ENCODE results near the gene EPB41L1. TPM values are rescaled to one million over a fixed set of nuclear protein-coding genes. Genes with fewer than 3 reads are reported as not detected.
A peak's percentile ranks its signal among the peaks of the same experiment; 100 is the strongest.

EPB41L1 gene
- total and polyA plus RNA-seq, 11 donors, result 7.1 to 29.8 (median 17.3) TPM

GRCh38 chr20:36206641-36207040 is 52.1 kb downstream of the EPB41L1 start:
- H3K9me3 ChIP-seq, result no peaks in the 10 kb centered on the region
- ATAC-seq (no peak), DNase-seq (no peak)
- intact Hi-C loops (cut with DNase I), result loop anchor here in 2 of 10 donors (10.0 kb wide), 2 partner anchors 388 to 398 kb away; partner anchors contain the start of gene RAB5IF (in 1 of the 2)
- WGBS, 4 donors, result 84 to 90% (median 86%) methylated on average over 9 of the region's 9 CpGs
- TF ChIP-seq POLR2A (IDR thresholded peaks at IDR 0.05) (no peak), CTCF (IDR thresholded peaks at IDR 0.05) (no peak)
- no peaks in the 10 kb centered on the region for H3K27me3 ChIP-seq
- H3K36me3 ChIP-seq, result peaks cover 0 to 65% (median 4%) of the 10 kb centered on the region in 9 donors
- H3K27ac ChIP-seq, result no peak overlapping the region
- peaks cover 0 to 3% (median 0%) of the 10 kb centered on the region in 12 donors for H3K4me1 ChIP-seq
- no peak overlapping the region for H3K4me3 ChIP-seq

GRCh38 chr20:36207602-36208001 is 53.1 kb downstream of the EPB41L1 start:
- Histone ChIP-seq H3K27me3 (no peaks in the 10 kb centered on the region), H3K9me3 (no peaks in the 10 kb centered on the region), H3K27ac (no peak overlapping the region), H3K4me1 (peaks cover 0 to 3% (median 0%) of the 10 kb centered on the region in 12 donors), H3K4me3 (no peak overlapping the region), H3K36me3 (peaks cover 0 to 68% (median 6%) of the 10 kb centered on the region in 9 donors)
- ATAC-seq, result no peak
- TF ChIP-seq CTCF (IDR thresholded peaks at IDR 0.05) (no peak), POLR2A (IDR thresholded peaks at IDR 0.05) (no peak)
- intact Hi-C loops (cut with DNase I), result loop anchor here in 2 of 10 donors (10.0 kb wide), 2 partner anchors 387 to 397 kb away; partner anchors contain the start of gene RAB5IF (in 1 of the 2)
- WGBS, 4 donors, result 86 to 92% (median 89%) methylated on average over 3 to 11 of the region's 11 CpGs
- DNase-seq, result no peak

GRCh38 chr20:36208257-36208656 is 53.7 kb downstream of the EPB41L1 start:
- intact Hi-C loops (cut with DNase I), result loop anchor here in 2 of 10 donors (10.0 kb wide), 2 partner anchors 387 to 397 kb away; partner anchors contain the start of gene RAB5IF (in 1 of the 2)

GRCh38 chr20:36210436-36211021 is 56.0 kb downstream of the EPB41L1 start:
- TF ChIP-seq POLR2A (IDR thresholded peaks at IDR 0.05) (no peak), CTCF (IDR thresholded peaks at IDR 0.05) (no peak)
- no peaks in the 10 kb centered on the region for H3K9me3 ChIP-seq
- ATAC-seq (peak in 1 of 4 donors; percentile 31), DNase-seq (no peak)
- H3K27me3 ChIP-seq, result no peaks in the 10 kb centered on the region
- intact Hi-C loops (cut with DNase I), result loop anchor here in 7 of 10 donors (5.0 to 10.0 kb wide), 6 partner anchors 227 to 674 kb away; partner anchors contain the start of gene RAB5IF (in 1 of the 7)
- peaks cover 0 to 80% (median 13%) of the 10 kb centered on the region in 9 donors for H3K36me3 ChIP-seq
- WGBS, 4 donors, result 86 to 96% (median 91%) methylated on average over 5 of the region's 5 CpGs
- no peak overlapping the region for H3K27ac ChIP-seq
- H3K4me3 ChIP-seq, result no peak overlapping the region
- no peaks in the 10 kb centered on the region for H3K4me1 ChIP-seq

More at GRCh38 chr20:36208257-36208656, 53.7 kb downstream of the EPB41L1 start:
- Histone ChIP-seq H3K27ac (no peak overlapping the region), H3K27me3 (no peaks in the 10 kb centered on the region), H3K4me3 (no peak overlapping the region), H3K36me3 (peaks cover 0 to 75% (median 9%) of the 10 kb centered on the region in 9 donors), H3K9me3 (no peaks in the 10 kb centered on the region), H3K4me1 (no peaks in the 10 kb centered on the region)
- DNase-seq (no peak), ATAC-seq (no peak)
- TF ChIP-seq POLR2A (IDR thresholded peaks at IDR 0.05), result no peak
- WGBS, 4 donors, result 80 to 86% (median 84%) methylated on average over 9 to 10 of the region's 10 CpGs

All from heart left ventricle (tissue), 16 donors.